ENCODE results near the gene TMEM233. TPM values are rescaled to one million over a fixed set of nuclear protein-coding genes. Genes with fewer than 3 reads are reported as not detected.

The TMEM233 gene
- total and polyA plus RNA-seq, 2 of the 8 experiments (the other 6 are each of a cell fraction or from before 2014, with no cell fraction given) = 0.09 TPM

- Histone ChIP-seq H3K4ac (replicated peaks; ENCODE audit: insufficient read length, low read depth, low read length) (no peak overlapping the region), H2AFZ (ENCODE audit: low read length) (no peak overlapping the region), H3K18ac (ENCODE audit: extremely low read depth, low read length) (no peak overlapping the region), H2BK12ac (ENCODE audit: low read depth, low read length) (no peak overlapping the region), H3K4me3 (ENCODE audit: extremely low read depth in 1 of 4, insufficient read depth in 2 of 4, low read depth in 3 of 4, low read length in 4 of 4) (no peak overlapping the region), H2AK5ac (ENCODE audit: low read depth, low read length) (no peak overlapping the region), H3K56ac (replicated peaks; ENCODE audit: insufficient read length, low read depth, low read length) (no peak overlapping the region), H2BK120ac (replicated peaks; ENCODE audit: low read depth, low read length) (no peak overlapping the region), H3K27me3 (replicated peaks in 1 of 4; ENCODE audit: control insufficient read depth in 3 of 4, extremely low read depth in 1 of 4, insufficient read depth in 3 of 4, low read length in 3 of 4) (peaks cover 21 to 32% (median 26%) of the 10 kb centered on the region in 4 experiments), H3K79me1 (ENCODE audit: low read depth, low read length) (no peaks in the 10 kb centered on the region), H4K91ac (replicated peaks; ENCODE audit: insufficient read length, low read length) (no peak overlapping the region), H4K5ac (ENCODE audit: insufficient read length, low read depth, low read length) (no peak overlapping the region), H4K8ac (ENCODE audit: extremely low read depth, insufficient read depth, low read length) (no peak overlapping the region), H3K36me3 (ENCODE audit: control insufficient read depth in 2 of 4, insufficient read depth in 4 of 4, low read length in 3 of 4) (no peaks in the 10 kb centered on the region), H3K27ac (ENCODE audit: low read depth, low read length) (no peak overlapping the region), H2BK5ac (ENCODE audit: low read depth, low read length) (no peak overlapping the region), H3K4me2 (ENCODE audit: insufficient read depth in 1 of 2, low read depth in 2 of 2, low read length in 2 of 2) (no peak overlapping the region), H3K9me3 (ENCODE audit: insufficient read depth in 2 of 2, low read depth in 1 of 2, low read length in 1 of 2) (no peaks in the 10 kb centered on the region), H3K79me2 (ENCODE audit: control insufficient read depth in 1 of 2, insufficient read depth in 2 of 2, low read length in 2 of 2) (no peaks in the 10 kb centered on the region), H3K23ac (ENCODE audit: insufficient read length) (no peak overlapping the region), H3K23me2 (ENCODE audit: low read depth, low read length) (peaks cover 12% of the 10 kb centered on the region; the same call in 1 of the 2 replicates), H3K9ac (replicated peaks in 1 of 4; ENCODE audit: extremely low read depth in 1 of 4, low read depth in 3 of 4, low read length in 3 of 4) (no peak overlapping the region), H4K20me1 (replicated peaks in 1 of 2; ENCODE audit: control insufficient read depth in 1 of 2, insufficient read depth in 2 of 2, low read length in 2 of 2) (no peaks in the 10 kb centered on the region), H3K4me1 (replicated peaks in 1 of 4; ENCODE audit: control insufficient read depth in 3 of 4, insufficient read depth in 4 of 4, low read length in 3 of 4) (peaks cover 0 to 5% (median 0%) of the 10 kb centered on the region in 4 experiments; a peak in 3 of 7 replicates), H2BK20ac (ENCODE audit: low read length) (no peak overlapping the region), H2BK15ac (ENCODE audit: low read length) (no peak overlapping the region), H3K14ac (ENCODE audit: insufficient read length) (no peak overlapping the region)
- ChIA-PET CTCF (ENCODE audit: partially characterized antibody) (interaction anchor here (1.1 to 2.6 kb wide), 2 partner anchors 45 to 53 kb away, joined by 3 to 6 read pairs; no protein-coding TSS in a partner anchor), POLR2A (ENCODE audit: partially characterized antibody) (no interaction called here)
- no peak for DNase-seq (ENCODE audit: low read depth in 1 of 2, low spot score in 2 of 2)
- WGBS, 2 experiments (ENCODE audit: extremely low coverage in 1 of 2, insufficient coverage in 1 of 2, insufficient read length in 1 of 2, insufficient replicate concordance in 2 of 2, low coverage in 1 of 2, low lambda C conversion rate in 2 of 2, missing lambda C conversion rate in 1 of 2) = 86% methylated on average over 4 of the region's 4 CpGs; no CpG with 5 or more reads in 1 of the 2 experiments
- FAIRE-seq = no peak
- TF ChIP-seq TAF1 (IDR thresholded peaks at IDR 0.05; ENCODE audit: low read depth, low read length) = no peak
- TF ChIP-seq SP4 (IDR thresholded peaks at IDR 0.05; ENCODE audit: low read length) = no peak
- no peak for TF ChIP-seq TCF12 (IDR thresholded peaks at IDR 0.05; ENCODE audit: low read depth, low read length)
- TF ChIP-seq JUND (IDR thresholded peaks at IDR 0.05; ENCODE audit: low read length) = no peak
- TF ChIP-seq MAX (IDR thresholded peaks at IDR 0.05) = no peak
- no peak for TF ChIP-seq ZNF274 (IDR thresholded peaks at IDR 0.05; ENCODE audit: borderline replicate concordance, extremely low read depth, low read length)
- TF ChIP-seq BCL11A (IDR thresholded peaks at IDR 0.05; ENCODE audit: low read depth in 2 of 2, low read length in 2 of 2) = no peak
- no peak for TF ChIP-seq SIRT6 (IDR thresholded peaks at IDR 0.05; ENCODE audit: low read length)
- TF ChIP-seq USF2 (IDR thresholded peaks at IDR 0.05; ENCODE audit: low read length) = no peak
- no peak for TF ChIP-seq E2F6 (IDR thresholded peaks at IDR 0.05)
- TF ChIP-seq RFX5 (IDR thresholded peaks at IDR 0.05; ENCODE audit: borderline replicate concordance, low read depth, low read length) = no peak
- no peak for TF ChIP-seq CHD1 (IDR thresholded peaks at IDR 0.05; ENCODE audit: low read depth, low read length)
- TF ChIP-seq CREB1 (IDR thresholded peaks at IDR 0.05) = no peak
- TF ChIP-seq EGR1 (IDR thresholded peaks at IDR 0.05; ENCODE audit: borderline replicate concordance, low read depth, low read length) = no peak
These were observed 3.9 kb upstream of the TMEM233 start for GRCh38 chr12:119589634-119590033.
